Panc1 (cell line): Measurements from ENCODE around the gene CRABP1. TPM values are rescaled to one million over a fixed set of nuclear protein-coding genes. Genes with fewer than 3 reads are reported as not detected.

Experiments used
- ATAC-seq: fragments of 200-7000 bp; cut with Tn5 transposase; 2 replicates; pipeline ENCODE4 v1.9.1; 2020; ENCODE audit warnings: mild to moderate bottlenecking, moderate library complexity
- BruUV-seq: library from RNA; stranded (reverse); fragments of 400-500 nt; replicated peaks from 2 replicates; lab custom pipeline; 2021; lab: Mats Ljungman, UMichigan
- CTCF ChIA-PET: fragments of 300-600 bp; sonication (Branson Sonifier 250); formaldehyde crosslinking; loops from one replicate; lab custom pipeline; 2022; ENCODE audit warnings: antibody characterized with exemption; lab: Charles Lee
- POLR2A ChIA-PET: fragments of 300-600 bp; sonication (Branson Sonifier 250); formaldehyde crosslinking; loops from one replicate; lab custom pipeline; 2022; ENCODE audit warnings: antibody characterized with exemption; lab: Charles Lee
- DNase-seq: peaks from one replicate; pipeline ENCODE4 v3.0.0-alpha.2; 2010; ENCODE audit warnings: low read depth, low spot score
- H3K27ac ChIP-seq: 2 replicates; pipeline ENCODE4 v1.5.1; 2011; ENCODE audit warnings: mild to moderate bottlenecking, low read length, inconsistent platforms
- H3K27me3 ChIP-seq: fragments of 200-500 bp; sonication (Bioruptor generic); 2 replicates; pipeline ENCODE4 v1.6.0; 2014; ENCODE audit warnings: low read length, inconsistent platforms; ENCODE audit not compliant: control insufficient read depth, insufficient read depth
- H3K36me3 ChIP-seq: fragments of 200-500 bp; sonication (Bioruptor generic); 2 replicates; pipeline ENCODE4 v1.5.1; 2014; ENCODE audit warnings: inconsistent platforms, mild to moderate bottlenecking, low read length, moderate library complexity; ENCODE audit not compliant: control insufficient read depth, insufficient read depth
- H3K4me1 ChIP-seq: 2 replicates; pipeline ENCODE4 v1.5.1; 2011; ENCODE audit warnings: inconsistent platforms, mild to moderate bottlenecking, low read length, moderate library complexity; ENCODE audit not compliant: control insufficient read depth, insufficient read depth
- H3K4me3 ChIP-seq, 2 experiments: 2 replicates each; pipeline ENCODE4 v1.5.1; 2011 to 2012; ENCODE audit warnings: low read depth in 2 of 2, low read length in 2 of 2, mild to moderate bottlenecking in 2 of 2, inconsistent platforms in 1 of 2, moderate library complexity in 1 of 2
- H3K9me3 ChIP-seq: fragments of 200-500 bp; sonication (Bioruptor generic); 2 replicates; pipeline ENCODE4 v1.5.1; 2014; ENCODE audit warnings: low read depth, mild to moderate bottlenecking, inconsistent platforms, low read length, moderate library complexity; ENCODE audit not compliant: control insufficient read depth, insufficient read depth
- POLR2AphosphoS5 ChIP-seq: IDR thresholded peaks from 2 replicates; pipeline ENCODE4 v1.6.1; 2012; ENCODE audit warnings: mild to moderate bottlenecking, low read depth, low read length, moderate library complexity
- REST ChIP-seq, 2 experiments: IDR thresholded peaks; 2 replicates each; pipeline ENCODE4 v1.6.1; 2011 to 2012; ENCODE audit warnings: low read depth in 2 of 2, control low read depth in 1 of 2, low read length in 1 of 2, mild to moderate bottlenecking in 1 of 2, moderate library complexity in 1 of 2; ENCODE audit not compliant: insufficient read depth in 1 of 2
- SIN3A ChIP-seq: IDR thresholded peaks from 2 replicates; pipeline ENCODE4 v1.6.1; 2012; ENCODE audit warnings: low read depth, mild to moderate bottlenecking, low read length, moderate library complexity, borderline replicate concordance; ENCODE audit not compliant: insufficient read depth
- TCF7L2 ChIP-seq: IDR thresholded peaks from 2 replicates; pipeline ENCODE4 v1.6.1; 2011; ENCODE audit warnings: mild to moderate bottlenecking, low read depth, low read length, inconsistent platforms
- in situ Hi-C: cut with HindIII; loops from 2 replicates; pipeline ENCODE4 v1.10.0; 2016; ENCODE audit warnings: low sequenced_read_pairs, low pct_unique_long_range_greater_than_20kb
- intact Hi-C: fragments of 100-400 bp; cut with micrococcal nuclease; formaldehyde crosslinking; loops from one replicate; pipeline ENCODE4 v1.10.0; 2022; ENCODE audit not compliant: unreplicated experiment
- total RNA-seq: library from RNA; stranded (reverse); gene quantifications from one replicate; pipeline ENCODE4 v1.2.1, GENCODE V29; 2021; ENCODE audit not compliant: unreplicated experiment
- TF ChIP-seq, protein P1 (sequence below): fragments of 450-650 bp; IDR thresholded peaks from 2 replicates; pipeline ENCODE4 v1.5.1; 2017; ENCODE audit warnings: mild to moderate bottlenecking

The CRABP1 gene
- total RNA-seq, 1 experiment from 2014 or later: 6.7 TPM

DNA sequence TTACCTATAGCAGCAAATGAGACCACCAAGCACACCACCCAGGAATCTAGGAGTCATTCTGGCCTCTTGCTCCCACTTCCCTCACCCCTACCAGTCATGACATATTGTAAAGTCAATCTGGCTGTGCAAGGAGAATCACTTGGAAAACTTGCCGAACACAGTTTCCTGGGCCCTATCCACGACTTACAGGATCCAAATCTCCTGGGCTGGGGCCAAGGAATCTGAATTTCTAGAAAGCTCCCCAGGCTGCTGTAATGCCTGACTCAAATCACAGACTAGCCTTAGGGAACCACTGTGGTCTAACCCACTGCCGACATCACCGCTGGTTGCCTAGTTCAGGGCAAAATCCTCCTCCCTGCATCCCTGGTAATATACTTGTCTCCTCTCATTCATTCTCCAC, 4.2 kb upstream of the CRABP1 start:
- no peak overlapping the region for H3K27ac ChIP-seq
- intact Hi-C loops: no loop called here
- ChIA-PET POLR2A (no interaction called here), CTCF (no interaction called here)
- BruUV-seq: no TSS peak
- TF ChIP-seq REST (IDR thresholded peaks at IDR 0.05; ENCODE audit: insufficient read depth in 1 of 2, low read depth in 2 of 2, low read length in 1 of 2) (no peak), POLR2AphosphoS5 (no peak), SIN3A (no peak), TCF7L2 (no peak)
- TF ChIP-seq, protein P1, sequence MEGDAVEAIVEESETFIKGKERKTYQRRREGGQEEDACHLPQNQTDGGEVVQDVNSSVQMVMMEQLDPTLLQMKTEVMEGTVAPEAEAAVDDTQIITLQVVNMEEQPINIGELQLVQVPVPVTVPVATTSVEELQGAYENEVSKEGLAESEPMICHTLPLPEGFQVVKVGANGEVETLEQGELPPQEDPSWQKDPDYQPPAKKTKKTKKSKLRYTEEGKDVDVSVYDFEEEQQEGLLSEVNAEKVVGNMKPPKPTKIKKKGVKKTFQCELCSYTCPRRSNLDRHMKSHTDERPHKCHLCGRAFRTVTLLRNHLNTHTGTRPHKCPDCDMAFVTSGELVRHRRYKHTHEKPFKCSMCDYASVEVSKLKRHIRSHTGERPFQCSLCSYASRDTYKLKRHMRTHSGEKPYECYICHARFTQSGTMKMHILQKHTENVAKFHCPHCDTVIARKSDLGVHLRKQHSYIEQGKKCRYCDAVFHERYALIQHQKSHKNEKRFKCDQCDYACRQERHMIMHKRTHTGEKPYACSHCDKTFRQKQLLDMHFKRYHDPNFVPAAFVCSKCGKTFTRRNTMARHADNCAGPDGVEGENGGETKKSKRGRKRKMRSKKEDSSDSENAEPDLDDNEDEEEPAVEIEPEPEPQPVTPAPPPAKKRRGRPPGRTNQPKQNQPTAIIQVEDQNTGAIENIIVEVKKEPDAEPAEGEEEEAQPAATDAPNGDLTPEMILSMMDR: no peak
- no peak for DNase-seq
- H3K27me3 ChIP-seq: peaks cover 10% of the 10 kb centered on the region; the same call in 1 of the 2 replicates
- H3K36me3 ChIP-seq: no peaks in the 10 kb centered on the region
- H3K4me1 ChIP-seq: peaks cover 5% of the 10 kb centered on the region; the same call in 1 of the 2 replicates
- ATAC-seq: no peak
- no peak overlapping the region for H3K4me3 ChIP-seq
- in situ Hi-C loops: no loop called here
- H3K9me3 ChIP-seq: no peaks in the 10 kb centered on the region

DNA sequence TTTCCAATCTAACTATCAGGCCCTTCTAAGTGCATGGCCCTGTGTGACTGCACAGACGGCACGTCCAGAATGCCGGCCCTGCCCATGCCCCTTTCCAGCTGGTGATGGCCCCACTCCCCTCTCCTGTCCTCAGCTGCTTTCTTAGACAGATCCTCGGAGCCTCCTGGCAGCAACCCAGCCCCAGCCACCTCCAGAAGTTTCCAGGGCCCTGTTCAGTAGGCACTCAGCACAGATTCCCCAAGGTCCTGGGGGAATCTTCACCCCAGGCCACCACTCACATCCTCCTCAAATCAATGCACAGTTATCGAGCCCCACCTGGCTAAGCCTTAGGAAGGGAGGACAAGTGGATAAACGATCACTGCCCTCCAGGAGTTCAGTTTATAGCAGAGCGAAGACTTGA, 1.4 kb upstream of the CRABP1 start:
- ATAC-seq (no peak), DNase-seq (no peak)
- TF ChIP-seq TCF7L2 (no peak), POLR2AphosphoS5 (no peak), SIN3A (no peak), REST (IDR thresholded peaks at IDR 0.05; ENCODE audit: insufficient read depth in 1 of 2, low read depth in 2 of 2, low read length in 1 of 2) (no peak)
- TF ChIP-seq, protein P1: no peak
- H3K27ac ChIP-seq: no peak overlapping the region
- intact Hi-C loops: no loop called here
- no peaks in the 10 kb centered on the region for H3K36me3 ChIP-seq
- in situ Hi-C loops: no loop called here
- no TSS peak for BruUV-seq
- ChIA-PET POLR2A (no interaction called here), CTCF (no interaction called here)
- H3K4me3 ChIP-seq: no peak overlapping the region
- peaks cover 15% of the 10 kb centered on the region for H3K27me3 ChIP-seq
- H3K4me1 ChIP-seq: peaks cover 5% of the 10 kb centered on the region; the same call in 1 of the 2 replicates
- H3K9me3 ChIP-seq: no peaks in the 10 kb centered on the region
